ENCODE results near the gene MACROD2. TPM values are rescaled to one million over a fixed set of nuclear protein-coding genes. Genes with fewer than 3 reads are reported as not detected.

Gene MACROD2
- total RNA-seq, 1 experiment from 2014 or later = 1.6 TPM

- Histone ChIP-seq H4K8ac (replicated peaks; ENCODE audit: insufficient read length, low read depth, low read length) (no peak overlapping the region), H4K91ac (ENCODE audit: insufficient read length, low read depth, low read length) (no peak overlapping the region), H3T11ph (ENCODE audit: low read length) (no peak overlapping the region), H2AK5ac (ENCODE audit: insufficient read length, low read length) (no peak overlapping the region), H3K18ac (ENCODE audit: insufficient read length, low read depth, low read length) (no peak overlapping the region), H3K9me3 (ENCODE audit: control insufficient read depth, low read depth, low read length) (no peaks in the 10 kb centered on the region), H3K14ac (ENCODE audit: insufficient read depth, low read length) (no peak overlapping the region), H4K20me1 (ENCODE audit: control insufficient read depth, insufficient read depth, insufficient read length) (no peaks in the 10 kb centered on the region), H3K4me1 (ENCODE audit: insufficient read depth, low read length) (no peaks in the 10 kb centered on the region; the same call in 1 of the 2 replicates), H2BK12ac (ENCODE audit: insufficient read length, low read depth, low read length) (no peak overlapping the region), H2AFZ (ENCODE audit: low read length) (no peak overlapping the region), H3K79me1 (ENCODE audit: insufficient read depth, low read depth, low read length, poor library complexity, severe bottlenecking) (no peaks in the 10 kb centered on the region), H2BK20ac (ENCODE audit: low read depth, low read length, poor library complexity, severe bottlenecking) (no peak overlapping the region), H3K79me2 (ENCODE audit: insufficient read depth, low read length) (no peaks in the 10 kb centered on the region), H3K27ac (ENCODE audit: insufficient read length, low read depth, low read length) (no peak overlapping the region), H3K23me2 (ENCODE audit: insufficient read length, low read depth, low read length, poor library complexity, severe bottlenecking) (no peaks in the 10 kb centered on the region), H3K23ac (ENCODE audit: insufficient read length, low read depth, low read length) (no peak overlapping the region), H2BK120ac (ENCODE audit: low read depth, low read length, poor library complexity, severe bottlenecking) (no peak overlapping the region), H3K4ac (ENCODE audit: low read depth, low read length) (no peak overlapping the region), H2BK15ac (ENCODE audit: low read depth, low read length) (no peak overlapping the region), H2BK5ac (ENCODE audit: insufficient read length, low read length) (no peak overlapping the region), H3K56ac (ENCODE audit: insufficient read length, low read depth, low read length) (no peak overlapping the region), H3K4me2 (ENCODE audit: insufficient read depth, insufficient read length, low read length) (no peak overlapping the region), H3K9ac (ENCODE audit: extremely low read depth, insufficient read length, low read length) (no peak overlapping the region), H4K5ac (ENCODE audit: insufficient read length, low read depth, low read length) (no peak overlapping the region), H3K27me3 (ENCODE audit: insufficient read depth, low read length) (no peaks in the 10 kb centered on the region)
- no peak for DNase-seq
- no peaks in the 10 kb centered on the region; a peak in 1 of 5 replicates for H3K9me3 Mint-ChIP-seq
- TF ChIP-seq, protein P1, sequence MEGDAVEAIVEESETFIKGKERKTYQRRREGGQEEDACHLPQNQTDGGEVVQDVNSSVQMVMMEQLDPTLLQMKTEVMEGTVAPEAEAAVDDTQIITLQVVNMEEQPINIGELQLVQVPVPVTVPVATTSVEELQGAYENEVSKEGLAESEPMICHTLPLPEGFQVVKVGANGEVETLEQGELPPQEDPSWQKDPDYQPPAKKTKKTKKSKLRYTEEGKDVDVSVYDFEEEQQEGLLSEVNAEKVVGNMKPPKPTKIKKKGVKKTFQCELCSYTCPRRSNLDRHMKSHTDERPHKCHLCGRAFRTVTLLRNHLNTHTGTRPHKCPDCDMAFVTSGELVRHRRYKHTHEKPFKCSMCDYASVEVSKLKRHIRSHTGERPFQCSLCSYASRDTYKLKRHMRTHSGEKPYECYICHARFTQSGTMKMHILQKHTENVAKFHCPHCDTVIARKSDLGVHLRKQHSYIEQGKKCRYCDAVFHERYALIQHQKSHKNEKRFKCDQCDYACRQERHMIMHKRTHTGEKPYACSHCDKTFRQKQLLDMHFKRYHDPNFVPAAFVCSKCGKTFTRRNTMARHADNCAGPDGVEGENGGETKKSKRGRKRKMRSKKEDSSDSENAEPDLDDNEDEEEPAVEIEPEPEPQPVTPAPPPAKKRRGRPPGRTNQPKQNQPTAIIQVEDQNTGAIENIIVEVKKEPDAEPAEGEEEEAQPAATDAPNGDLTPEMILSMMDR (conservative IDR thresholded peaks at IDR 0.05) = no peak
- no peaks in the 10 kb centered on the region for H3K27me3 Mint-ChIP-seq (ENCODE audit: low read depth)
- H3K4me1 Mint-ChIP-seq = peaks cover 14 to 20% of the 10 kb centered on the region in 2 experiments
- H3K36me3 Mint-ChIP-seq (ENCODE audit: insufficient read depth in 1 of 3, low read depth in 3 of 3) = no peaks in the 10 kb centered on the region
- no CpG with 5 or more reads among the region's 1 CpG for WGBS (ENCODE audit: extremely low coverage, insufficient read length, low lambda C conversion rate)
- no peak overlapping the region for H3K27ac Mint-ChIP-seq
- H3K4me3 Mint-ChIP-seq = no peak overlapping the region
Observed at GRCh38 chr20:15332711-15333160, 1337.4 kb downstream of the MACROD2 start.

Data from H9 (cell line).